Measurements from ENCODE around the gene DUSP1.

The DUSP1 gene

DNA sequence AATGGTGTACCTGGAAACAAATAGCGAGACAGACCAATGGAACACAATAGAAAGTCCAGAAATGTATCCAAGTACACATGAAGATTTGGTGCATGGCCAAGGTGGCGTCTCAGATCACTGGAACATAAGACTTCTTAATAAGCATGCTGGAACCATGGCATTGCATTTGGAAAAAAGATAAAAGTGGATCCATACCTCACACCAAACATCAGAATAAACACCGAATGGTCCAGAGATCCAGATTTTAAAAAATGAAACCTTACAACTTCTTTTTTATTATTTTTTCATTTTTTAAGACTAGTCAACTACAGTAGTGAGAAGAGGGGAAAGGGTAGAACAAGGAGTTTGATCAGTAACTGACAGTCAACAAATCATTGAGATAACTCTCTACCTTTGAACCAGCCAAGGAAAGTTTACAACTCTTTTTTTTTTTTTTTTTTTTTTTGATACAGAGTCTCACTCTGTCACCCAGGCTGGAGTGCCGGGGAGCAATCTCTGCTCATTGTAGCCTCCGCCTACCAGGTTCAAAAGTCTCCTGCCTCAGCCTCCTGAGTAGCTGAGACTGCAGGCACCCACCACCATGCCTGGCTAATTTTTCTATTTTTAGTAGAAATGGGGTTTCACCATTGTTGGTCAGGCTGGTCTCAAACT is 8.8 kb upstream of the DUSP1 start:
- POLR2A ChIA-PET (ENCODE audit: low non-redundant PET), result no interaction called here
- CTCF ChIA-PET, result no interaction called here
- no peak for DNase-seq (ENCODE audit: low spot score)
- TF ChIP-seq, protein P1, sequence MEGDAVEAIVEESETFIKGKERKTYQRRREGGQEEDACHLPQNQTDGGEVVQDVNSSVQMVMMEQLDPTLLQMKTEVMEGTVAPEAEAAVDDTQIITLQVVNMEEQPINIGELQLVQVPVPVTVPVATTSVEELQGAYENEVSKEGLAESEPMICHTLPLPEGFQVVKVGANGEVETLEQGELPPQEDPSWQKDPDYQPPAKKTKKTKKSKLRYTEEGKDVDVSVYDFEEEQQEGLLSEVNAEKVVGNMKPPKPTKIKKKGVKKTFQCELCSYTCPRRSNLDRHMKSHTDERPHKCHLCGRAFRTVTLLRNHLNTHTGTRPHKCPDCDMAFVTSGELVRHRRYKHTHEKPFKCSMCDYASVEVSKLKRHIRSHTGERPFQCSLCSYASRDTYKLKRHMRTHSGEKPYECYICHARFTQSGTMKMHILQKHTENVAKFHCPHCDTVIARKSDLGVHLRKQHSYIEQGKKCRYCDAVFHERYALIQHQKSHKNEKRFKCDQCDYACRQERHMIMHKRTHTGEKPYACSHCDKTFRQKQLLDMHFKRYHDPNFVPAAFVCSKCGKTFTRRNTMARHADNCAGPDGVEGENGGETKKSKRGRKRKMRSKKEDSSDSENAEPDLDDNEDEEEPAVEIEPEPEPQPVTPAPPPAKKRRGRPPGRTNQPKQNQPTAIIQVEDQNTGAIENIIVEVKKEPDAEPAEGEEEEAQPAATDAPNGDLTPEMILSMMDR (conservative IDR thresholded peaks at IDR 0.05; ENCODE audit: low read depth), result no peak
- H3K27ac ChIP-seq, result peak overlapping the region; percentile 90

DNA sequence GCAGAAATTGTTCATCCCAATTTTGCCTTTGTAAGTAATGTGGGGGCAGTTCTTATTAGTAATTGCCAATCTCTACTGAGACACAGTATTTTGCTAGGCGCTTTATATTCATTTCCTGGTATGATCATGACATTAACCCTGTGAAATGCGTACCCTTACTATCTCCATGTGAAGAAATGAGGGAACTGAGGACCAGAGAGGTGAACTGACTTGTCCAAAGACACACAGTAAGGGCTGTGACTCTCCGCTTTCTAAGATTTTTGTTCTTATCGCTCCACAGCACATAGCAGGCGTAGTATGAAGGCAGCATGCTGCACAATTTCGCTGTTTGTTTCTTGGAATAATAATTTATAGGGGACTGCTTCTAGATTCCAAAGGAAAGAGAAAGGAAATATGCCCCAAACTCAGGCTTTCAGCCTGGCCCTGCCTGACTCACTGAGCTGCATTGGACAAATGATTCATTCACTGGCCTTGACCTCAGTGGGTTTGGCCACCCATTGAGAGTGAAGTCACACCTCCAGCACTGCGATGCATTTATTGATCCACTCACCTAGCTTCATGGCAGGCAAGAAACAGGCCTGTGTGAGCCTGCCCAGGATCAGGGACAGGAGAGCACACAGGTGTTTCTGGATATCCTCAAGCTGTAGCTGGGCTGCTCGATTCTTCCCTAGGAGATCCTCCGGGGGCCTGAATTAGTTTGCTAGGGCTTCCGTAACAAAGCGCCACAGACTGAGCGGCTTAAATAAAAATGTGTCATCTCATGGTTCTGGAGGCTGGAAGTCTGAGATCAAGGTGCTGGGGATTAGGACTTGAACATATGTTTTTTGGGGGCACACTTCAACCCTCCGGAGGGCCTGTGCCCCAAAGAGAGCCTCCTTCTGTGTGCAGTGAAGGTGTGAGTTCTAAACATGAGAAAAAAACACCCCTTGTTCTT is 7.2 kb upstream of the DUSP1 start:
- peak overlapping the region; percentile 90 for H3K27ac ChIP-seq
- DNase-seq (ENCODE audit: low spot score), result peak; percentile 93
- TF ChIP-seq, protein P1 (conservative IDR thresholded peaks at IDR 0.05; ENCODE audit: low read depth), result no peak
- POLR2A ChIA-PET (ENCODE audit: low non-redundant PET), result interaction anchor here (0.9 kb wide), 2 partner anchors 21 to 126 kb away, joined by 3 to 7 read pairs; no protein-coding TSS in a partner anchor
- CTCF ChIA-PET, result interaction anchor here (0.7 to 1.1 kb wide), 5 partner anchors 46 to 154 kb away, joined by 3 to 5 read pairs (median 3); no protein-coding TSS in a partner anchor

DNA sequence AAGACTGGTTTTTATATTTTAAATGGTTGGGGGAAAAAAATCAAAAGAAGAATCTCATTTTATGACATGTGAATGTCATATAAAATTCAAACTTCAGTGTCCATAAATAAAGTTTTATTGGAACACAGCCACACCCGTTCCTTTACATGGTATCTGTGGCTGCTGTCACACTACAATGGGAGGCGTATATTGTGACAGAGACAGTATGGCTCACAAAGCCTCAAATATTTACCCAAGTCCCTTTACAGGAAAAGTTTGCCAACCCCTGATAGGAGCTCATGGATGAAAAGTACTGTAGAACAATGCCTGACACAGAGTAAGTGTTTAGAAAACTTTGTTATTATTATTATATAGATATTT is 5.2 kb upstream of the DUSP1 start:
- no peak overlapping the region for H3K27ac ChIP-seq
- TF ChIP-seq, protein P1 (conservative IDR thresholded peaks at IDR 0.05; ENCODE audit: low read depth), result no peak
- DNase-seq (ENCODE audit: low spot score), result no peak
- ChIA-PET POLR2A (ENCODE audit: low non-redundant PET) (interaction anchor here (0.7 kb wide), 1 partner anchor 15 kb away, joined by 3 read pairs; no protein-coding TSS in a partner anchor), CTCF (interaction anchor here (1.0 kb wide), 1 partner anchor 59 kb away, joined by 3 read pairs; no protein-coding TSS in a partner anchor)

DNA sequence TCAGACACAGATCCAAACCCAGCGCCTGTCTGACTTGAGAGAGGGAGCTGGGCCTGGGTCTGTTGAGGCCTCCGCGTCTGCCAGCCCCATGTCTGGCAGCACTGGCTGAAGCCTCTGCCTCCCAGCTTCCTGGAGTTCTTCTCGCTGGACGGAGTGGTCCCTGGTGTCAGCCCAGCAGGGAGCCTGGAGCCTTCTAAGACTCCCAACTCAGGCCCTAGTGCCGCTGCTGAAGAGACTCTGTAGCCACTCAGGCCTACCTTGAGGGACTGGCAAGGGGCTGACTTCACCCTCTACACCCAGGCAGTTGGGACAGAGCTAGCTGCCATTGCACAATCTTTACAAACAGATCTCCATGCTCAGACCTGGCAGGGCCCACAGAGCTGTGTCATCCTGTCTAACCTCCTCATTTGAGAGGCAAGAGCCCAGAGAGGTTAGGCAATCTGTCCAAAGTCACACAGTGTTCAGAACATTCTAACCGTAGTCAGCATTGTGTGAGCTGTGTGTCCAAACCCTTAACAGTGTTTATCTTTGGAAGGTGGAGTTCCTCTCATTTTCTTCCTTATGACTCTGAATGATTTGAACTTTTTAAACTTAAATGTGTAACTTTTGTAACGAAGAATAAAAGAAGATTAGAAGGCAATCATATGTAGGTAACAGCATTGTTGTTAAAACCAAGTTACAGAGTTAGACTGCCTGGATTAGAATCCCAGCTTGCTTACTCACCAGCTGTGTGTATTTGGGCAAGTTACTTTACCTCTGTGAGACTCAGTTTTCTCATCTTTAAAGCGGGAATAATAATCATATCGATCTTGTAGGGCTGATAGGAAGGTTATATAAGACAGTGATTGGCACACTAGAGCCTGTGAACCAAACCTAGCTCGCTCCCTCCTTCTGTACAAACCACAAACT is 4.6 kb upstream of the DUSP1 start:
- peak; percentile 76 for DNase-seq (ENCODE audit: low spot score)

DNA sequence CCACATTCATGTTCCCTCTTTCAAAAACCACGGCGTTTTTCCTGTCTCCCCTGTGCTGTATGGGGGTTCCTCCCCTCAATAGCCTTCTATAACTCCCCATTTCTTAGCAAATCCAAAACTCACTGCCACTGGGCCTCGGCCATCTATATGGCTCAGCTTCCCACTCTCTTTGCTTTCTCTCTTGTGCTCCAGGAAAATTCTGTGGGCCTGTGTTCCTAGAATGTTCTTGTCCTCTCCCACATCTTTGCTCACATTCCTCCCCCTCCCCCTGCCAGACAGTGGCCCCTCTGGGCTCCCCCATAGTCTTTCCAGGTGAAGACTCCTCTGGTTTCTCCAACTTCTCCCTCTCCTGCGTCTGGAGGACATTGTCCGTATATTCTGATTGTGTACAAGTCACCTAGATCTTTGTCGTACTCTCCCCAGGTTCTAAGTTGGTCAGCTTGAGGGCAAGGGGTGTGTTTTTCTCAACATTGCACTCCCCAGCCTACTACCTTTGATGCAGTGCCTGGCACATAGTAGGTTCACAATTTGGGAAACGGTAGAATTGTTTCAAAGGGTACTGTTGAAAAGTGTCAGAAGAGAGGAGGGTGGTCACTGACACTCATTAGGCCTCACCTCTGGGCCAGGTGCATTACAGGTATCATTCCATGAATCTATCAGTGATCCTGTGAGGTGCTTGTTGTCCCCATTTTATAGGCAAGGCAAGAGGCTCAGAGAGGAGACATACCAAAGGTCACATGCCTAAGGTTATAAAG is 3.7 kb upstream of the DUSP1 start:
- CTCF ChIA-PET, result interaction anchor here (0.6 to 0.9 kb wide), 3 partner anchors 39 to 179 kb away, joined by 3 read pairs; no protein-coding TSS in a partner anchor
- H3K27ac ChIP-seq, result peak overlapping the region; percentile 100
- TF ChIP-seq, protein P1 (conservative IDR thresholded peaks at IDR 0.05; ENCODE audit: low read depth), result no peak
- DNase-seq (ENCODE audit: low spot score), result no peak
- POLR2A ChIA-PET (ENCODE audit: low non-redundant PET), result no interaction called here

More for the DNA sequence above, 4.6 kb upstream of the DUSP1 start:
- ChIA-PET CTCF (interaction anchor here (0.5 to 1.0 kb wide), 5 partner anchors 15 to 178 kb away, joined by 3 read pairs; no protein-coding TSS in a partner anchor), POLR2A (ENCODE audit: low non-redundant PET) (interaction anchor here (0.7 kb wide), 1 partner anchor 15 kb away, joined by 3 read pairs; no protein-coding TSS in a partner anchor)
- peak overlapping the region; percentile 100 for H3K27ac ChIP-seq
- TF ChIP-seq, protein P1 (conservative IDR thresholded peaks at IDR 0.05; ENCODE audit: low read depth), result no peak

All from RWPE1 (cell line).